GM23338 (cell line): ENCODE results near the gene DYSF. TPM values are rescaled to one million over a fixed set of nuclear protein-coding genes. Genes with fewer than 3 reads are reported as not detected.

ENCODE experiments used
- ATAC-seq: fragments of 200-7000 bp; cut with Tn5 transposase; 3 replicates; pipeline ENCODE4 v1.9.1; 2020
- DNase-seq: peaks from one replicate; pipeline ENCODE4 v3.0.0-alpha.2; 2015; ENCODE audit warnings: low spot score
- H2AFZ ChIP-seq: fragments of 200-600 bp; sonication (generic); 2 replicates; pipeline ENCODE4 v1.8.0; 2016; ENCODE audit warnings: antibody characterized with exemption, mild to moderate bottlenecking, moderate library complexity
- H3F3A ChIP-seq: fragments of 200-600 bp; sonication (generic); replicated peaks from 2 replicates; pipeline ENCODE4 v1.8.0; 2017; ENCODE audit warnings: antibody characterized with exemption, mixed run types, low read depth
- H3K27ac ChIP-seq: fragments of 200-600 bp; sonication (generic); 2 replicates; pipeline ENCODE4 v1.6.1; 2016; ENCODE audit warnings: low read depth
- H3K27me3 ChIP-seq: fragments of 200-600 bp; sonication (generic); 2 replicates; pipeline ENCODE4 v1.8.0; 2016; ENCODE audit warnings: mild to moderate bottlenecking, mixed run types, moderate library complexity; ENCODE audit not compliant: insufficient read depth
- H3K36me3 ChIP-seq: fragments of 200-600 bp; sonication (generic); 2 replicates; pipeline ENCODE4 v1.8.0; 2016; ENCODE audit warnings: mild to moderate bottlenecking; ENCODE audit not compliant: insufficient read depth
- H3K4me1 ChIP-seq: fragments of 200-600 bp; sonication (generic); 2 replicates; pipeline ENCODE4 v1.8.0; 2016; ENCODE audit warnings: mild to moderate bottlenecking, moderate library complexity; ENCODE audit not compliant: insufficient read depth
- H3K4me2 ChIP-seq: fragments of 200-600 bp; sonication (generic); 2 replicates; pipeline ENCODE4 v1.7.1; 2017; ENCODE audit warnings: mixed run types
- H3K4me3 ChIP-seq: fragments of 200-600 bp; sonication (generic); 2 replicates; pipeline ENCODE4 v1.6.1; 2016; ENCODE audit warnings: mixed run types
- H3K79me2 ChIP-seq: fragments of 200-600 bp; sonication (generic); replicated peaks from 2 replicates; pipeline ENCODE4 v1.8.0; 2017; ENCODE audit warnings: mild to moderate bottlenecking; ENCODE audit not compliant: insufficient read depth
- H3K9me2 ChIP-seq: fragments of 200-600 bp; sonication (generic); 2 replicates; pipeline ENCODE4 v1.8.0; 2017; ENCODE audit not compliant: insufficient read depth
- H4K20me1 ChIP-seq: fragments of 200-600 bp; sonication (generic); replicated peaks from 2 replicates; pipeline ENCODE4 v1.8.0; 2017; ENCODE audit warnings: mild to moderate bottlenecking; ENCODE audit not compliant: insufficient read depth
- H3K27ac Mint-ChIP-seq: 2 replicates; pipeline ENCODE4 v1.8.0; 2020; ENCODE audit warnings: inconsistent platforms, mild to moderate bottlenecking, moderate library complexity, mixed read lengths
- H3K27me3 Mint-ChIP-seq: 3 replicates; pipeline ENCODE4 v1.8.0; 2022; ENCODE audit warnings: low read depth, mild to moderate bottlenecking, moderate library complexity, mixed read lengths, inconsistent platforms; ENCODE audit not compliant: insufficient read depth, poor library complexity
- H3K36me3 Mint-ChIP-seq: 3 replicates; pipeline ENCODE4 v1.8.0; 2021; ENCODE audit warnings: low read depth, mild to moderate bottlenecking, inconsistent platforms, moderate library complexity, mixed read lengths
- H3K4me1 Mint-ChIP-seq: 3 replicates; pipeline ENCODE4 v1.8.0; 2020; ENCODE audit warnings: mild to moderate bottlenecking, inconsistent platforms, mixed read lengths
- H3K4me3 Mint-ChIP-seq: 3 replicates; pipeline ENCODE4 v1.8.0; 2021; ENCODE audit warnings: moderate library complexity, mild to moderate bottlenecking, inconsistent platforms, mixed read lengths
- H3K9me3 Mint-ChIP-seq: 3 replicates; pipeline ENCODE4 v1.8.0; 2020; ENCODE audit warnings: moderate library complexity, mild to moderate bottlenecking, inconsistent platforms, mixed read lengths
- CREB1 ChIP-seq: fragments of 250-450 bp; sonication (Bioruptor Pico); IDR thresholded peaks from 2 replicates; pipeline ENCODE4 v1.5.0; 2020; ENCODE audit warnings: low read depth, mild to moderate bottlenecking, moderate library complexity
- CTCF ChIP-seq, 2 experiments: fragments of 200-600 bp in 1 of 2; sonication (generic) in 1 of 2; conservative IDR thresholded peaks; 2 replicates each; pipeline versions ENCODE4 v1.5.1 to v1.6.1; 2016 to 2017; ENCODE audit warnings: antibody characterized with exemption in 2 of 2, low read depth in 2 of 2, mild to moderate bottlenecking in 2 of 2, moderate library complexity in 1 of 2
- ETS1 ChIP-seq: IDR thresholded peaks from 2 replicates; pipeline ENCODE4 v1.6.1; 2016; ENCODE audit warnings: antibody characterized with exemption
- EZH2 ChIP-seq: fragments of 200-600 bp; sonication (generic); IDR thresholded peaks from one replicate; pipeline ENCODE4 v1.8.0; 2017; ENCODE audit warnings: antibody characterized with exemption, mild to moderate bottlenecking, low read depth; ENCODE audit not compliant: unreplicated experiment
- JUNB ChIP-seq: IDR thresholded peaks from one replicate; pipeline ENCODE4 v1.6.1; 2016; ENCODE audit warnings: antibody characterized with exemption; ENCODE audit not compliant: unreplicated experiment
- POLR2AphosphoS5 ChIP-seq: IDR thresholded peaks from 2 replicates; pipeline ENCODE4 v1.6.1; 2016; ENCODE audit warnings: antibody characterized with exemption, low read depth
- REST ChIP-seq: IDR thresholded peaks from one replicate; pipeline ENCODE4 v1.6.1; 2018; ENCODE audit warnings: antibody characterized with exemption; ENCODE audit not compliant: unreplicated experiment
- STAT1 ChIP-seq: IDR thresholded peaks from one replicate; pipeline ENCODE4 v1.6.1; 2016; ENCODE audit warnings: antibody characterized with exemption; ENCODE audit not compliant: unreplicated experiment
- ZNF114 ChIP-seq: fragments of 250-450 bp; sonication (Bioruptor Pico); IDR thresholded peaks from 2 replicates; pipeline ENCODE4 v1.5.0; 2020; ENCODE audit warnings: mild to moderate bottlenecking, moderate library complexity
- ZNF331 ChIP-seq: fragments of 250-450 bp; sonication (Bioruptor Pico); IDR thresholded peaks from 2 replicates; pipeline ENCODE4 v1.5.0; 2020; ENCODE audit warnings: low read depth, mild to moderate bottlenecking, moderate library complexity
- ZNF462 ChIP-seq: fragments of 250-450 bp; sonication (Bioruptor Pico); IDR thresholded peaks from 2 replicates; pipeline ENCODE4 v1.5.0; 2020; ENCODE audit warnings: mild to moderate bottlenecking, moderate library complexity
- polyA plus RNA-seq: library from polyadenylated mRNA; unstranded; fragments of >200 nt; fragmentation: Nextera tagmentation; extraction: Ambion mirVana; gene quantifications from 2 replicates; pipeline ENCODE4 v1.2.1, GENCODE V29; 2016
- total RNA-seq: library from RNA; depleted of rRNA; stranded (reverse); fragments of >200 nt; shearing (Covaris generic); gene quantifications from 2 replicates; pipeline ENCODE4 v1.2.3, GENCODE V29; 2014

The DYSF gene
- total and polyA plus RNA-seq, 2 experiments from 2014 or later = 7.3 to 21.3 TPM

- H3K4me3 Mint-ChIP-seq = no peak overlapping the region
- H3K36me3 Mint-ChIP-seq = peaks cover 3% of the 10 kb centered on the region; the same call in 2 of the 3 replicates
- Histone ChIP-seq H4K20me1 (no peaks in the 10 kb centered on the region; the same call in 1 of the 2 replicates), H3K4me1 (no peaks in the 10 kb centered on the region), H3K27ac (no peak overlapping the region), H3K9me2 (no peaks in the 10 kb centered on the region), H2AFZ (no peak overlapping the region), H3K79me2 (no peaks in the 10 kb centered on the region), H3K4me3 (no peak overlapping the region), H3K27me3 (no peaks in the 10 kb centered on the region), H3K4me2 (no peak overlapping the region), H3K36me3 (no peaks in the 10 kb centered on the region), H3F3A (no peaks in the 10 kb centered on the region)
- no peak for ATAC-seq
- no peak for DNase-seq
- no peak for TF ChIP-seq POLR2AphosphoS5
- no peak for TF ChIP-seq STAT1
- TF ChIP-seq ZNF331 (CRISPR knock-in tag) = no peak
- TF ChIP-seq CTCF (conservative IDR thresholded peaks at IDR 0.05; ENCODE audit: low read depth in 2 of 2) = no peak
- TF ChIP-seq ZNF462 (CRISPR knock-in tag) = no peak
- TF ChIP-seq CREB1 (CRISPR knock-in tag) = no peak
- TF ChIP-seq ETS1 = no peak
- TF ChIP-seq REST = no peak
- no peak for TF ChIP-seq EZH2
- no peak for TF ChIP-seq ZNF114
- TF ChIP-seq JUNB = no peak
- H3K9me3 Mint-ChIP-seq = no peaks in the 10 kb centered on the region
- H3K27me3 Mint-ChIP-seq = peaks cover 8% of the 10 kb centered on the region
- peaks cover 6% of the 10 kb centered on the region; the same call in 2 of the 3 replicates for H3K4me1 Mint-ChIP-seq
- H3K27ac Mint-ChIP-seq = no peak overlapping the region
These were observed 142.7 kb downstream of the DYSF start for GRCh38 chr2:71596011-71596410.
